NOMO-1 (cell line): Measurements from ENCODE around the gene FEN1.
A peak's percentile ranks its signal among the peaks of the same experiment; 100 is the strongest.

Experiments
- DNase-seq, 2 experiments: peaks; one replicate each; lab custom pipeline; 2025; ENCODE audit not compliant: unreplicated experiment in 2 of 2; lab: John Stamatoyannopoulos, UW

Gene FEN1

DNA sequence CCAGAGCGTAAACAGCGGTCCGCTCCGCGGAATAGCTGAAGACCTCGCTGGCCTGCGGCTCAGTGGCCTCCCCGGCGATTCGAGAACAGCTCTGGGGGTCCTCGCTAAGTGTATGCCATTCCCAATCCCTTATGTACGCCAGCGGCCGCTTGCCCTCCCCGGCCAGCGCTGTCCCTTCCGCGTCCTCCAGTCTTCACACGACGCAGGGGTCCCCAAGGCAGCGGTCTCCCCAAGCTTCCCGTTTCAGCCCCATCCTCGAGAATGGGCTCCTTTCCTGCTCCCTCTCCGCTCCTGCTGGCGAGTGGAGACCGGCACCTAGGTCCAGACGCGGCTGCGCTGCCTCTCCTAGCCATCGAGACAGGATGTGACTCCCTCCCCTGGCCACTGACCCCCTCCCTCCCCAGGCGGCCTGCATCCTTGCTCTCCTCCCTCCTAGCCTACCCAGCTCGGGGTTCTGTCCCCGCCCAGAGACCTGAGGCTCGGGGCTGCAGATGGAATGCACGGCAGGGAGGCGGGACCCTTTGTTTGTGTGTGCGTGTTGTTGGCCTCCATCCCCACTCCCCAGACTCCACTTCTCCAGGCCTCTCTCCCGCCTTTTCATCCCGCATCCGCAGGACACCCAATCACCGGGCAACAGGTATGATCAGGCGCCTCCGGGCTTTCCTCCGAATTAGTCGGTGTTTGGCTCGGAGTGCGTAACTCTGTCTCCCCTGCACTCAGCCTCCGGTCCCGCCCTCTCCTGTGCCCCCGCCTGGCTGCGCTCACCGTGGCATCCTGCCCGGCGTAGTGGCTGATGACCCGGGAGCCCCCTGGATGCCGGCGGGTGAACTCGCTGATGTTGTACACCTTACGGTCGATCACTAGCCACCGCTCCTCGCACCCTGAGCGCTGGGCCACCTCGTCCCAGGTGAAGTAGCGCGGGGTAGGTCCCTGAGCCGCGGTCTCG is 23.4 kb downstream of the FEN1 start:
- peak; percentile 19 to 54 for DNase-seq

DNA sequence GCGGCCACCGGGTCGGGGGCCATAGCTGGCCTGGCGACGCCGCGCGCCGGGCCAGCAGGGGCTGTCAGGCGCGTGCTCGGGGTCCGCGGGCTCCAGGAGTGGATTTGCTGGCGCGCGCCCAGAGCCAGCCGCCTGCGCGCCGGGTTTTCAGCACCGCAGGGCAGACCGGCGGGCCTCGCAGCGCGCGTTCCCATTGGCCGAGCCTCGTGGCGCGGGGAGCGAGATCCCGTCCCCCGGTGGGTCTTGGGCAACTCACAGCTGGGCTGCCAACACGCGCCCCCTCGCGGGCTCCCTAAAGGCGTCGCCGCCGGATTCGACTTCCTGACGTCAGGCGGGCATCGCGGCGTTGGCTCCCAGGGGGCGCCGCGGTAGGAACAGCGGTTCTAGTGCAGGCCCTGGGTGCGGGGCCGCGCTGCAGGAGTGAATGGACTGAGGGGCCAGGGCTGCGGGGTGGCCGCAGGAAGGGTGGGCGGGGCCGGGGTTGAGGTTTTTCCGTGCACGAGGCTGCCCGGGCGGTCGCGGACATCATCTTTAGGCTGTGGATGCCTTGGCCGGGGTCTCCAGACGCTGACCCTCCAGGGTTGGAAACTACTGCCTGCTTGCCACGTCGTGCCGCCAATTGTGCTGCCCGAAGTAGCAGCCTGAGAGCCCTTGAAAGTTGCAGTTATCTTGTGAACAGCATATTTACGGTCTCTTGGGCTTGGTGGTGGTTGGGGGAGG is 24.2 kb downstream of the FEN1 start, which contains the start of gene FADS1:
Gene FADS1, minus strand, starts transcription at position 268 of the 720 bp plus-strand sequence. Its CDS starts 74 bp downstream, at position 194.
- peak; percentile 96 for DNase-seq

DNA sequence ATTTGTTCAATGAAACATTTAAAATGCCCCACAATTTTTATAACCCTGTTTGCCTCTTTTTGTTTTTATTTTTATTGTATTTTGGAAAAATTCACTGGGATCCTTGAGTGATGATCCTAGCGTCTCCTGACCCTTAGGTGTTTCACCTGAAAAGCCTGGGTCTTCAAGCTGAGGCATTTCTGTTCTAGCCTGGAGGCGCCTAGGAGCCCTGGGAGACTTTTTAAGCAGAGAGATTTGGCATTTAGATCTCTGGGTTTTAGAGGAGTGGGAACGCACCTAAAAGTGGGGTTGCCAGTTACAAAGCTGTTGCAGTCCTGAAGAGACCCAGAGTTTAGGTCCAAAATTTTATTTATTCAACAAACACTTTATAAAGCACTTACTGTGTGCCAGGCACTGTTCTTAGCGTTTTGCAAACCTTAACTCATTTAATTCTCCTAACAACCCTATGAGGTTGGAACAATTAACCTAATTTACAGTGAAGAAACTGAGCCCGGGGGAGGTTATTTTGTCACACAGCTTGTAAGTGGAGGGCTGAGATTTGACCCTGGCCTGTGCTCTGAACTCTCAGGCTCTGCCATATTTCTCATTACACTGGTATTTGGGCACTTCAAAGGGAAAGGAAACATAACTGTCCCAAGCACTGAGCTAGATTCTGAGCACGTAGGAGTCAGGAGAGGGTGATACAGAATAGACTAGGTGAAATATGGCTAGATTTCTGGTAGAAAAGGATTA is 24.9 kb downstream of the FEN1 start:
- DNase-seq: no peak

DNA sequence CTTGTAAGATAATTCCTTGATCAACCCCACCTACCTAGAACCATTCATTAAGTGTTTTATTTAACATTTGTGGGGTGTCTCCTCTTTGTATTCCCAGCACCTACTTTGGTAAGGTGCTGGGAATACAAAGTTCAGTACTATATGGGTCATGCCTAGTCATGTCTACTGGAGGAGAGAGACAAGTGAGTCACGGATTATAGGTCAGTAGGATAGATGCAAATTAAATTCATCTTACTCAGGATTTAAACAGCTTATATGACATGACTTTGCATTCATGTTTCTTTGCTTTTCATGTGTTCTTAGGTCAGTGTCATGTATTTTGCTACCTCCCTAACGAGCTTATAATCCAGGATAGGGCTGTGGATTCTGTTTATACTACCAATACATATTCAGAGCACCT is 27.5 kb downstream of the FEN1 start:
- no peak for DNase-seq

DNA sequence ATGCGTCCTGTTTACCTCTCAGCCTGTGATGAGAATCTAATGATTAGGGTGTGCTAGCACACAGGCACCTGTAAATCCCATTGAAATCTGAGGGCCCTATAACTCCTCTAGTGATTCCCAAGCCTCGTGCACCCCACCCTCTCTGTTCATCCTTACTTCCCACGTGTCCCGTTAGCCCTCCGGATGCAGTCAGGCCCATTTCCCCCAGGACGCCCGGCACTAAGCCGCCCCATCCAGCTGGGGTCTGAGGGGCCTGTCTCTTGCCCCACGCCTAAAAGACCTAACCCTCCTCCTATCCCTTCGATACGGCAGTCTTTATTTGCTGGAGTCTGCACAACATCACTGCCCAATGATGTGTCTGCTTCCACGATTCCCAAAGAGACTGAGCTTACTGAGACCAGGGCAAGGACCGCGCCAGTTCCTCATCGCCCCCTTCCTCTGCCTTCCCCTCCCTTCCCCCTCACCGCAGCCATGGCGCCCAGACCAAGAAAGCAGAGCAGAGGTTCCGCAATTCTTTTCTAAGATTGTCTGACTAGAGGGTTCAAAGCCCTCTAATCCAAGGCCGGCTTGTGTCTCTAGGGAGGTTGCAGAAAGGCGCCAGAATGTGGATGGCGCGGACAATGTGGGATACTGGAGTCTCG is 34.3 kb downstream of the FEN1 start:
- DNase-seq: peak; percentile 71 to 75

DNA sequence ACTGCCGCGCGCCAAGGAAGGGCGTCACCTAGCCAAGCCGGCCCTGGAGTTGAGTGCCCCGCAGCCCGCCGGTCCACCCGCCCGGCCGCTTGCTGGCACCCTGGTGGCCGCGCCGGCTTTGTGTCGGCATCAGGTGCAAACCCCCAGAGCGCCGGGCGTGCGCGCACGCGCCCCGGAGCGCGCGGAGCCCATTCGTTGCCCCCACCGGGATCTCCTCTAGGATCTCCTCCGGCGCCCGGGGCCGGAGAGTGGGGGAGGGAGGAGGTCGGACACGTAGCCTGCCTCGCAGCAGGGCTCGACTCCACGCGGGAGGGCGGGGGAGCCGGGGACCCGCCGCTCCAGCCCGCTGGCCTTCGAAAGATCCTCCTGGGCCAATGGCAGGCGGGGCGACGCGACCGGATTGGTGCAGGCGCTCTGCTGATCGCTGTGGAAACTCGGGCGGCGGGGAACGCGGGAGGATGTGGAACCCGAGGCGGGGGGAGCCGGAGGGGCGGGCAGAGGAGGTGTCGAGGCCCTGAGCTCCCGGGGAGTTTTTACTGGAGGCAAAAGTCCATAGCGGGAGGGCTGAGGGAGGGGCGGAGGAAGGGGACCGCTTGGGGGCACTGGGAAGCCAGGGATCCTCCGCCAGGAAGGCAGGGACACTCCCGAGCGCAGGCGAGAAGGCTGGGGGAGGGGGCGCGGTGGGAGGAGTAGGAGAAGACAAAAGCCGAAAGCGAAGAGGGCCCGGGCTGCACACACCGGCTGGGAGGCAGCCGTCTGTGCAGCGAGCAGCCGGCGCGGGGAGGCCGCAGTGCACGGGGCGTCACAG is 35.1 kb downstream of the FEN1 start, which contains the start of gene FADS2:
Gene FADS2, plus strand, starts transcription at position 730 of the 808 bp plus-strand sequence. CDS start 91 bp downstream, outside the sequence.
- peak; percentile 94 to 95 for DNase-seq

DNA sequence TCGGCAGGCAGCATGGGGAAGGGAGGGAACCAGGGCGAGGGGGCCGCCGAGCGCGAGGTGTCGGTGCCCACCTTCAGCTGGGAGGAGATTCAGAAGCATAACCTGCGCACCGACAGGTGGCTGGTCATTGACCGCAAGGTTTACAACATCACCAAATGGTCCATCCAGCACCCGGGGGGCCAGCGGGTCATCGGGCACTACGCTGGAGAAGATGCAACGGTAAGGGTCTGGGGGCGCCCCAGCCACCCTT is 35.6 kb downstream of the FEN1 start:
- DNase-seq: no peak

DNA sequence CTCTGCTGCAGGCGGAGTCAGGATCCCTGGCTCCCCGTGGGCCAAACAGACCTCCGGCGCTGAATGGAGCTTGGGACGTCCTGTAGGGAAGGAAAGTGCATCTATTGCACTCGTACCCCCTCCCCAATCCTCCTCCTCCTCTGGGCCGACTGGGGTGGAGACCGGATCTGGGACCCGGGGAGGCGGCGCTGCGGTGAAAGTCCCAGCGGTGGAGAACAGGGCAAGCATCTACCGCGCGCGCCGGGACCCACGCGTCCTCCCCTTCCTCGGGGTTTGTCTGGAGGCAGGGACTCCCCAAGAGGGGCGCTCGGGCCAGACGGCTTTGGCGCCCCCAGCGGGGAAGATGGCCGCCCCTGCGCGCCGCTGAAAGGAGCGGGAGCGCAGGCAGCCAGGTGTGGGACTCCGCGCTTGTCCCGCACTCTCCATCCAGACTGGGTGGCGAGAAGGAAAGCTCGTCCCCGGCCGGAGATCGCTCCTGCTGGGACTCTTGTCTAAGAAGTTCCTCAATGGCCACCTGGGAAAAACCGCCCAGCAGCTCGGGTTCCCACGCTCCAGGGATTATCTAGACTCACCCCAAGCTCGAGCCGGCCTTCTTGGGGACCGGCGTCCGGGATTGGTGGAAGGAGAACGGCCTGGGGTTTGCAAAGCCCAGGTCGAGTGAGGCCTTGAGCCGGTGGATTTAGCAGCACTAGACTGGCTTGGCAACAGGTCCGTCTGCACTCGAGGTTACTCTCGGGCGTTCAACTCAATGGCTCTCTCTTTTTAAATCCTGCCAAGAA is 36.1 kb downstream of the FEN1 start:
- peak; percentile 14 to 16 for DNase-seq

DNA sequence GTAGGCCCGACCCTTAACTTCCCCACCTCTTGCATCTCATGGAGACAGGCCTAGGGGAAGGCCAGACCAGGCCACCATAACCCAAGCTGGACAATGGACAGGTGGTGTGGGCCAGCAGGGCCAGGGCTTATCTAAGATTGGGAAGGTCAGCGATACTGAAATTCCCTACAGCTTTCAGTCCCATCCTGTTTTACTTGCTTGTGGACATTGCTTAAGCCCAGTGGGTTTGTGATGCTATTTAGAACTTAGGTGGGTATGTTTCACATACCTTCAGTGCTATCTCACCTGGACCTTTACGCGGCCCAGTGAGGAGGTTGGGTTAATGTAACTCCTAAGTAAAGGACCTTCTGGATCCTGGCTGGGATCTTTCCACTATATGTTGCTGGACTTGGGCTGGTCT is 37.1 kb downstream of the FEN1 start:
- no peak for DNase-seq

DNA sequence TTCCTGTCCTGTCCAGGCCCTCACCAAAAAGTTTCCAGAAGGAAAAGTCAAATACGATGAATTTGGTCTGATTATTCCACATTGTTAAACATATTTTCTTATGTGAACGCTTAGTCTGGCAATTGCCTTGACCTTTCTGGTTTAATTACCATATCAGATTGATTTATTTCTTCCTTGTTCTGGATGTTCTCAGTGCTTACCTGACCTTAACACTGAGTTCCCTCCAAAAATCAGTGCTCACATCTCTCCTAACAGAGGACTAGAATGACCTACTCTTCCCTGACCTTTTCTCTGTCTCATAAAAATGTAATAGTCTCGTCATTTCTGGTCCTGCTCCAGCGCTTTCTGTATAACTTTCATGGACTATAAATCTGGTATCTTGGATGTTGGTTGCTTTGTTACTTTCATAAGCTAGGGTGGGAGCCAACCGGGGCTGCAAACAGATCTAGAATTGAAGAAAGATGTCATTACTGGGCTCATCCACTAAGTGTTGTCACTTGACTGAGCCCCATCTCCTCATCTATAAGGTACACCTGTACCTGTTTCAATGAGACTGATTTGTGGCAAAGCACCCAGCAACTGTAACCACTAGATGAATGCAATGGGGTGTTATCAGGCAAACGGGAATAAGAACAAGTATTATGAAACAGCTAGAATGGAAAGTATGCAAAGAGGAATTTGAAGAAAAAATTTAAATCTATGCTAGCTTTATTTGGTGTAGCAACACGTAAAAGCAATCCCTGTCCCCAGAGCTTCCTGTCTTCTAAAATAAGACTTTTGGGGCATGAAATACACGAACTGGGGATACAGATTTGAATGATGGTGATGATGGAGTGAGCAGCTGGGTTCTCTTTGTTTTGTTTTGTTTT is 37.8 kb downstream of the FEN1 start:
- DNase-seq: peak in 1 of 2 experiments; percentile 40

DNA sequence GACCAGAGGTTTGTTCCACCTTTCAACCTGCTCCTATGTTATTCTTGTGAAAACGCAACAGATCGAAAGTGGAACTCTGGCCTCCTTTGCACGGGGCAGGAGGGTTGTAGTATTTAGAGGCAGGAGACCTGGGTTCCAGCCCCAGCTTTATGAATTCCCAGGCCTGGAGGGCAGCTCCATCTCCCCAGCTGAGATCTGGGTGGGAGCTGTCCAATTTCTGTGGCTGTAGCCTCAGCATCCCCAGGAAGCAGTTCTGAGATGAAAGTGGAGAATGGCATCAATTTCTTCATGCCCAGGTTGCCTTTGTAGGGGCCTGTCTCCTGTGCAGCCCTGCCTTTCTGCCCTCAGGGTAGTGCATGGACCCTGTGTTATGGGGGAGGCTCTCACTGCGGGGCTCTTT is 39.5 kb downstream of the FEN1 start:
- no peak for DNase-seq

DNA sequence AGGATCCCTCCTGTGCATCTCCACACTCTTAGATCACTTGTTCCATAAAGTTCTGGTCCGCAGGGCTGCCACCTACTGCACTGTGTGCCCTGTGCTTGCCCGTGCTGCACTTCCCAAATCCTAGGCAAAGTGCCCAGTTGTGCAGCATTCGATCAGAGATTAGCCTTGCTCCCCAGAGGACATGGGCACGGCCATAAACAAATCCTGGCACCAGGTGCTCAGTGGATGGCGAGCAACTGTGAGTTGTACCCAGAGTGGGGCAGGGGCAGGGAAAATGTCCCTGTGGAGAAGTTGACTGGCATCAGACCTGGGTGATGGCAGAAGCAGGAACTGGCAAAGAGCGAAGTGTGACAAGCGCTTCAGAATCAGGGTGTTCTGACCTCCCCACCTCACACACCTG is 40.0 kb downstream of the FEN1 start:
- DNase-seq: no peak

DNA sequence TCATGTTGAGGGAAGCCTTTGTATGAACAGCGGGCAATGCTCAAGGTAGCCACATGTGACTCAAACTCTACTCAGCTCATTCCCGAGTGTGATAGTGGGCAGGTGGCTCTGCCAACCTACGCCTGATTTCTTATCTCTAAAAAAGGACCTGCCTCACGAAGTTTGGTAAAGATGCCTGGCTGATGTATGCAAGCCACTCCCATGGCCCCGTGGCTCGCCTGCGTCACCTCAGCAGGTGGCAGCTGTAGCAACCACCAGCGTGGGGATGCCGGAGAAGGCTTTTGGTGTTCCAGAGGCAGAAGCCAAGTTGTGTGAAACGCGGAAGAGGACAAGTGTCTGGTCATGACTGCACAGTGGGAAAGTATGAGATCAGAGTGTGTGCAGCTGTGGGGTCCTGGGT is 40.8 kb downstream of the FEN1 start:
- DNase-seq: no peak

DNA sequence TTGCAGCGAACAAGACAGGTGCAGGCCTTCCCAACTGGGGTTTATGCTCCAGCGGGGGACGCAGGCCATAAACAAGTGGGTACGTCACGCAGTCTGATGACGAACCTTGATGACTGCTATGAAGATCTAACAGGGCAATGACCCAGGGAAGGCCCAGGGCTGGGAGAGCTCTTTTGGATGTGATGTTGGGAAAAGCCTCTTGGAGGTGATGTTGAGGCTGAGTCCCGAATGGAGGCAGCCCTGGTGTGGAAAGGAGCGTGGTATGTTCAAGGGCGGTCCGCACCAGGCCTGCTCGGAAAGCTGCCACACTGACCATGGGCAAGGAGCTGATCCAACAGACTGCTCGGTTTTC is 41.2 kb downstream of the FEN1 start:
- DNase-seq: no peak

DNA sequence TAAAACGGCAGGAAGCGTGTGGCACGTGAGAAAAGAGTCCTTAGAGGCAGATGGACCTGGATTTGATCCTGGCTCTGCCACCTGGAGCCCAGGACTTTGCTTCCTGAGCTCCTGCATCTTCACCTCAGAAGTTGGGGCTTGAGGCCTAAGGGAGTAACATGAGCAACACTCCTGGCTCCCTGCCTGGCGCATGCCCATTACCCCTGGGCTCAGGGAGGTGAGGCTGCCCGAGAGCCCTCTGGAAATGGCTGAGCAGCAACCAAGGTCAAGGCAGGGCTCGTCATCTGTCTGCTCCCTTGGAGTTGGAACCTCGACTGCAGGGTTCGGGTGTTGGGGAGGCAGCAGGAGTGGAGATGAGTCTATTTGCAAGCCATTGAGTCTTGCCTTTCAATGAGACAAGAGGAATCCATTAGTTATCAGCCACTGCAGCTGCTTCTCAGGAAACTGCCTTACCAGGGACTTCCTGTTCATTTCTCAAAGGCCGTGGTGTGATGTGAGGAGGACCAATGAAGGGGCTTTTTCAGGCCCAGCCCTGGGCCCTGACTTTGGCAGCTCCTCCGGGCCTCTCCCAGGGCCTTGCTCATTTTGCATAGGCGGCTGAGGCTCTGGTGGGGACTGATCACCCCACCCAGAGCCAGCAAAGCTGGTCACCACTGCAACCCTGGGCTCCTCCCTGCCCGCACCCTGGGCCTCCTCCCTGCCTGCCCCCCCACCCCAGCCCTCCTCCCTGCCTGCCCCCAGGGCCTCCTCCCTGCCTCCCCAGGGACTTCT is 41.8 kb downstream of the FEN1 start:
- DNase-seq: peak; percentile 86 to 87

DNA sequence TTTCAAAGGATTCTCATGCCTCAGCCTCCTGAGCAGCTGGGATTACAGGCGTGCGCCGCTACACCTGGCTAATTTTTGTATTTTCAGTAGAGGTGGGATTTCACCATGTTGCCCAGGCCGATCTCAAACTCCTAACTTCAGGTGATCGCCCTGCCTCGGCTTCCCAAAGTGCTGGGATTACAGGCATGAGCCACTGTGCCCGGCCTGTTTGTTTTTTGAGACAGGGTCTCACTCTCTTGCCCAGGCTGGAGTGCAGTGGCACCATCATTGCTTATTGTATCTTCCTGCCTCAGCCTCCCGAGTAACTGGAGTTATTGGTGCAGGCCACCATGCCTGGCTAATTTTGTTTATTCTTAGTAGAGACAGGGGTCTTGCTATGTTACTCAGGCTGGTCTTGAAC is 43.5 kb downstream of the FEN1 start:
- DNase-seq: no peak

DNA sequence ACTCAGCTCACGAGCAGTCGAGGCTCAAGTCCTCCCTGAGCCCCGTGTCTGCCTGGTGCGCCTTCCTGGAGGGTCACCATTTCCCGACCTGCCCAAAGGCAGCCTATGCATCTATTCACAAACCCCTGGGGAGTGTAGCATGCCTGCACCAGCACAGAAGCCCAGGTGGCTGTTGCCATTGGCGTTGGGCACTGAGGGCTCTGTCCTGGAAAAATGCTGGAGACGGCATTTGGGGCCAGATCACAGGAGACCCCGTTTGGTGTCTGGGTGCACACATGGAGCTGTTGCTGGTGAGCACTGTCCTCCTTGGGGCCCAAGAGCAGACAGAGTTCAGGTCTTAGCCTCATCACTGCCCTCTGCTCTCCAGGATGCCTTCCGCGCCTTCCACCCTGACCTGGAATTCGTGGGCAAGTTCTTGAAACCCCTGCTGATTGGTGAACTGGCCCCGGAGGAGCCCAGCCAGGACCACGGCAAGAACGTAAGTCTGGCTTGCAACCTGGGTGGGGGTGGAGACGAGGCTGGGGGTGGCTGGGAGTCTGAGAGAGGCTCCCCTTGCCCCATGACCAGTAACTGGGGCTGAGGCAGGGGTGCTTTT is 44.8 kb downstream of the FEN1 start:
- DNase-seq: no peak
